PFSK-1 (cell line): Measurements from ENCODE around the gene IDUA.

Source experiments
- FOXP2 ChIP-seq: optimal IDR thresholded peaks from 2 replicates; pipeline ENCODE3; 2011; ENCODE audit warnings: borderline replicate concordance, control low read depth, inconsistent platforms; ENCODE audit not compliant: insufficient read depth; ENCODE audit errors: extremely low read length, extremely low read depth
- POLR2AphosphoS5 ChIP-seq: IDR thresholded peaks from 2 replicates; pipeline ENCODE4 v1.6.1; 2012; ENCODE audit warnings: low read depth, mild to moderate bottlenecking, control low read depth, low read length, moderate library complexity
- SIN3A ChIP-seq: IDR thresholded peaks from 2 replicates; pipeline ENCODE4 v1.6.1; 2012; ENCODE audit warnings: mild to moderate bottlenecking, low read length, moderate library complexity, borderline replicate concordance; ENCODE audit not compliant: insufficient read depth
- TAF1 ChIP-seq: IDR thresholded peaks from 2 replicates; pipeline ENCODE4 v1.6.1; 2012; ENCODE audit warnings: low read length, control low read depth, borderline replicate concordance; ENCODE audit not compliant: insufficient read depth
- TF ChIP-seq, protein P1 (sequence below), 2 experiments: IDR thresholded peaks; 2 replicates each; pipeline versions ENCODE4 v1.6.1 to v1.8.0; 2011 to 2012; ENCODE audit warnings: low read depth in 2 of 2, low read length in 2 of 2, control low read depth in 1 of 2, inconsistent platforms in 1 of 2, mild to moderate bottlenecking in 1 of 2, moderate library complexity in 1 of 2; ENCODE audit not compliant: insufficient read depth in 1 of 2

IDUA gene

DNA sequence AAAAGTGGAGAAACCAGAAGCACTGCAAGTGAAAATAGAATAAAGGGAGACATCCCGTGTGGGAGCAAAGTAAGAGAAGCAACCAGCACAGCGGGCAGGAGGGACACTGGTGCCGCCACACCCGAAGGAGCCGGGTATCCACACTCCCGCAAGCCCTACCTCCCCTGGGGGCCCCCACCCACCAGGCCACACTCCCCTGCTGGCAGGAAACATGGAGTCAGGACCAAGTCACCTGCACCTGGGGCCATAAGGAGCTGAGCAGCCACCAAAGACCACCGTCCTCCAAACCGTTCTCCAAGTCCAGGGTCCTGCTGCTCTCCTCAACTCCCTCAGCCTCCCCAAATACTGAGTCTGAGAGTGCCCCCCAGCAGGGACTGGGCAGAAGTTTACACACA, 55.1 kb downstream of the IDUA start:
- TF ChIP-seq TAF1, result no peak
- TF ChIP-seq FOXP2, result no peak
- TF ChIP-seq, protein P1, sequence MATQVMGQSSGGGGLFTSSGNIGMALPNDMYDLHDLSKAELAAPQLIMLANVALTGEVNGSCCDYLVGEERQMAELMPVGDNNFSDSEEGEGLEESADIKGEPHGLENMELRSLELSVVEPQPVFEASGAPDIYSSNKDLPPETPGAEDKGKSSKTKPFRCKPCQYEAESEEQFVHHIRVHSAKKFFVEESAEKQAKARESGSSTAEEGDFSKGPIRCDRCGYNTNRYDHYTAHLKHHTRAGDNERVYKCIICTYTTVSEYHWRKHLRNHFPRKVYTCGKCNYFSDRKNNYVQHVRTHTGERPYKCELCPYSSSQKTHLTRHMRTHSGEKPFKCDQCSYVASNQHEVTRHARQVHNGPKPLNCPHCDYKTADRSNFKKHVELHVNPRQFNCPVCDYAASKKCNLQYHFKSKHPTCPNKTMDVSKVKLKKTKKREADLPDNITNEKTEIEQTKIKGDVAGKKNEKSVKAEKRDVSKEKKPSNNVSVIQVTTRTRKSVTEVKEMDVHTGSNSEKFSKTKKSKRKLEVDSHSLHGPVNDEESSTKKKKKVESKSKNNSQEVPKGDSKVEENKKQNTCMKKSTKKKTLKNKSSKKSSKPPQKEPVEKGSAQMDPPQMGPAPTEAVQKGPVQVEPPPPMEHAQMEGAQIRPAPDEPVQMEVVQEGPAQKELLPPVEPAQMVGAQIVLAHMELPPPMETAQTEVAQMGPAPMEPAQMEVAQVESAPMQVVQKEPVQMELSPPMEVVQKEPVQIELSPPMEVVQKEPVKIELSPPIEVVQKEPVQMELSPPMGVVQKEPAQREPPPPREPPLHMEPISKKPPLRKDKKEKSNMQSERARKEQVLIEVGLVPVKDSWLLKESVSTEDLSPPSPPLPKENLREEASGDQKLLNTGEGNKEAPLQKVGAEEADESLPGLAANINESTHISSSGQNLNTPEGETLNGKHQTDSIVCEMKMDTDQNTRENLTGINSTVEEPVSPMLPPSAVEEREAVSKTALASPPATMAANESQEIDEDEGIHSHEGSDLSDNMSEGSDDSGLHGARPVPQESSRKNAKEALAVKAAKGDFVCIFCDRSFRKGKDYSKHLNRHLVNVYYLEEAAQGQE (IDR thresholded peaks at IDR 0.05; ENCODE audit: insufficient read depth in 1 of 2, low read depth in 2 of 2, low read length in 2 of 2), result no peak
- no peak for TF ChIP-seq SIN3A
- TF ChIP-seq POLR2AphosphoS5, result no peak

DNA sequence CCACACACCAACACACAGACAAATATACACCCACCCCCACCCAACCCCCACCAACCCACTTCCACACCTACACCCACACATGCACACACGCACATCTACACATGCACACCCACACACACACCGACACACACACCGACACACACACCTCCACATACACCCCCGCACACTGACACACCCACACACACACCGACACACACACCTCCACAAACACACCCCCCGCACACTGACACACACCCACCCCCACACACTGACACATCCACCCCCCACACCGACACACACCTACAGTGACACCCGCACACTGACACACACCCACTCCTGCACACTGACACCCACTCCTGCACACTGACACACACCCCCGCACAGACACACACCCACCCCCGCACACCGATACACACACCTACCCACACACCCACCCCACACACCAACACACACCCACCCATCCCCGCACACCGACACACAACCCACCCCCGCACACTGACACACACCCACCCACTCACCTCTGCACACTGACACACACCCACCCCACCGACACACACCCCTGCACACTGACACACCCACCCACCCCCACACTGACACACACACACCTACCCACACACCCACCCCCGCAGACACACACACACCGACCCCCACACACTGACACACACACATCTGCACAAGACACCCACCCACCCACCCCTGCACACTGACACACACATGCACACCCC, 55.7 kb downstream of the IDUA start:
- TF ChIP-seq FOXP2, result no peak

- TF ChIP-seq FOXP2 (no peak), POLR2AphosphoS5 (no peak), TAF1 (no peak), SIN3A (no peak)
- TF ChIP-seq, protein P1 (IDR thresholded peaks at IDR 0.05; ENCODE audit: insufficient read depth in 1 of 2, low read depth in 2 of 2, low read length in 2 of 2), result no peak
These were observed 56.3 kb downstream of the IDUA start for GRCh38 chr4:1043162-1043561.

GRCh38 chr4:1043651-1044468, 57.0 kb downstream of the IDUA start:
- no peak for TF ChIP-seq TAF1
- peak; percentile 39 for TF ChIP-seq POLR2AphosphoS5
- TF ChIP-seq SIN3A, result peak; percentile 94; the same call in 1 of the 2 replicates
- TF ChIP-seq, protein P1 (IDR thresholded peaks at IDR 0.05; ENCODE audit: insufficient read depth in 1 of 2, low read depth in 2 of 2, low read length in 2 of 2), result no peak; a peak in 1 of 4 replicates
- TF ChIP-seq FOXP2, result no peak

DNA sequence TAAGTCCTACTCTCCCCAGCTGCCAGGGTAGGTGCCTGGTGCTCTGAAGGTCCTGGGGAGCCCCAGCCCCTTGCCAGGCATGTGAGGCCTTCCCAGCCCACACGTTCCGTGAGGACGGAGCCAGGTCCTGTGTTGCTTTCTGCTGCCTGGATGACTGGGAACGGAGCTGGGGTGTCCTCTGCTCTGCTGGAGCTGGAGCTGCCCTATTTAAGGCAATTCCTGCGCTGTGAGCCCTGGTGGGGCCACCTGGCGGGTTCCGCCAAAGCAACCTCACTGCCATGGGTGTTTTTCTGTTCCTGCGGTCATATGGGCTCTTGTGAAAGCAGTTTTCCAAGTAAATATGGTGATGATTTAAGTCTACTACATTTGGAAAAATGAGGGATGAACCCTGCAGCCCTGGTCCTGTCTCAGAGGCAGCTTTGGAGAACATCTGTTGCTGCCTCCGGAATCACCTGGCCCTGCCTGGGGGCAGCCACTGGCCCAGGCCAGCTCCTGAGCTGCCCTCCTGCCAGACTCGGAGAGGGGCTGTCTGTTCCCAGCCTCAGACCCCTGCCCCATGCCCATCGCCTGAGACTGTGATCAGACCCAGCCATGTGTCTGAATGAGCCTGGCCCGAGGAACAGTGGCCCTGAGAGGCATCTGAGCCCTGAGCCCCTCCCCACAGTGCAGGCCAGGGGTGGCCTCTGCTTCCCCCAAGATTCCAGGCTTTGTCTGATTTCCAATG, 57.8 kb downstream of the IDUA start:
- TF ChIP-seq SIN3A (no peak), POLR2AphosphoS5 (no peak)
- TF ChIP-seq, protein P1 (IDR thresholded peaks at IDR 0.05; ENCODE audit: insufficient read depth in 1 of 2, low read depth in 2 of 2, low read length in 2 of 2), result no peak
